ENCODE results near the gene MSRB1.
A peak's percentile ranks its signal among the peaks of the same experiment; 100 is the strongest.
"Not testable (repeated sequence)": the region's sequence is repeated elsewhere in the genome, so short reads cannot be mapped to it uniquely, and the experiment has no call there.

The MSRB1 gene

DNA sequence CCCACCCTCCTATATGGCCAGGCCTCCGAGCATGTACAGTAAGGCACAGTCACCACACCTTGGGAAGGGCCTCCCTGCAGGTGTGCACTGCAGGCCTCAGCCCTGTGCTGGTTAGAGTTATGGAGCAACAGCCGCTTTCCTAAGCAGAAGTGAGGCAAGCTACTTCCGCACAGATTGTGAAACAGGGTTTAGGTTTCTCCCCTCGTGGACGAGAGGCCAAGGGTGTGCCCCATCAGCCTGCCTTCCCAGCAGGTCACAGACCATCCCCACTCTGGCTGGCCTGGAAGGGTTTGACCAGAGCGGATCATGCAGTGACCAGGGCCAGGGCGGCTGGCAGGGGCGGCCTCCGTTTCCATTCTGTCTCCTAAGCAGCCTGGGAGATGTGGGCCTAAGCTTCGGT is 4.7 kb downstream of the MSRB1 start:
- DNase-seq = no peak

DNA sequence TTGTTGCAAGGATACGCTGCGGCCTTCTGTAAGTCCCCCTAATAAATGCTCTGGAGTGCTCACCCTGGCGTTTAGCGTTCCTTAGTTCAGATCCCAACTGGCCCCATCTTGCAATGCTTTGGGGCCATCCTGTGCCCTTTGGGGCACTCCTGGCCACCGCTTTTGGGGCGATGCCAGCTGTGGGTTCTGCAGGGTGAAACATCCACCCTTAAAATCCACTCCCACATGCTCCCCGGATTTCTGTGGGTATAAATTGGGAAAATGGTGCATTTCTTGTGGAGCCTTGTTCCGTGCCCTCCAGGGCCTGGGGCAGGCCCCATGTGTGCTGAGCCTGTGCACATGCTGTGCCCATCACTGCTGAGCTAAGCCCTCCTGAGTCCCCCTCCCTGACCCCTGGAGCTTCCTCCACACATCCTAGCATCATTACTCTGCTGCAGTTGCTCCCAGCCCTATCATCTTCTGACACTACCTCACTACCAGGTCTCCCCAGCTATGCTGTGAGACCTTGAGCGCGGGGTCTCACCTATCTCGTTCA is 6.0 kb downstream of the MSRB1 start:
- DNase-seq = no peak

DNA sequence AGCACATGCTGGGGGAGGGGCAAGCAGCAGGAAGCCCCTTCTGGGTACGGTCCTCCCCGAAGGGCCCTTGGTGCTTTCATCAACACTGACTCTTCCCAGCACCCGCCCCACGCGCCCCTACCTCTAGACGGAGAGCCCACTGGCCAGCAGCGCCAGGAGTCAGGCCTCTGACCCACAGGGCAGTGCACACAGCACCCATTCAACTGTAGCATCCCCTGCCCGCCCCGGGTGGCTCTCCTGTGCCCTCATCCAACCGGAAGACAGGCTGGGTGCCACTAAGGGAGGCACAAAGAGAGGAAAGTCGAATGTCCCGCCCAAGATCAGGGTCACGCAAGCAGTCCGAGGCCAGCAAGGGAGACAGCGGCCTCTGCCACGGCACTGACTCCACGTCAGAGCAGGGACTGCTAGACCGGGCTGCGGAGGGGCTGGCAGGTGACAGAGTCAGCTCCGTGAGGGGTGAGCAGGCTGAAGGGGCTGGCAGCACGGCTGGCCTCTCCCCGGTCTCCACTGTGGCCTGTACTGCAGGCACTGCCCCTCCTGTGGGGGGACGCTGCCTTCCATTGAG is 9.8 kb downstream of the MSRB1 start:
- no peak for DNase-seq

DNA sequence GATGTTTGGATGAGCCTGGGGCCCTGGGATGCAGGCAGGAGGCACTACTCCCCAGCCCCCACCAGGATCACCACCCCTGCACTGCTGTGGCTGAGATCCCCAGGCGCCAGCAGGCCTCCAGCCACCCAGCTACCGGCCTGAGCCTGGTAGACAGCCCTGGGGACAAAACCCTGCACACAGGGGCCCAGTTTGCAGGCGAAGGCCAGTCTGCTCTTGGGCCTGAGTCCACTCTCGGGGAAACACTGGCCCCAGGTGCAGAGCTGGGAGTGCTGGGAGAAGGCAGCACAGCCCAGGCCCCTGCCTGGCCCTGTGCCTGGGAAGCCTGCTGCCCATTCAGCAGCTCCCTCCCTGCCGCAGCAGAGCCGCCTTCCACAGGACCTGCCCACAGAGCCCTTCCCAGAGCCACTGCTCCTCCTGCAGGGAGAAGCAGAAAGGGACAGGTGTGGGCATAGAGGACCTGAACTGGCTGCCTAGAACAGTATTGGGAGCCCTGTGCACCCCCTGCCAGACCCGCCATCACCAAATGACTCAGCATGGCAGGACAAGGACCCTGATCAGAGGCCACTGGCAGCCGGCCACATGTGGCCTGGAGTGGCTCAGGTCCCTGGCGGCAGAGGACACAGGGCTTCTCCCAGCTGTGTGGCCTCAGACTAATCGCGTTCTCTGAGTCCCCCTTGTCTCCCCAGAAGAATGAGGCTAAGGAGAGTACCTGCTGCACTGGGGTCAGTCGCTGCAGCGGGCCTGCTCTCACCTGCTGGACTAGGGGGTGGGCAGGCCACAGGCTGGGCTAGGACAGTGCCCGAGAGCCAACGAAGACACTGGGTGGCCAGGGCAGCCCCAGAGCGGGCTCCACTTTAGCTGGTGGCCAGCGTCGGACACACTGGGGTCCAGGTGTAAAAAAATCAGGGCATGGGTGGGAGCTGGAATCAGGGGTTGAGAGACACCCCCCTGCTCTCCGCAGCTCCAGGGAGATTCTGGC is 10.7 kb downstream of the MSRB1 start:
- no peak for DNase-seq

DNA sequence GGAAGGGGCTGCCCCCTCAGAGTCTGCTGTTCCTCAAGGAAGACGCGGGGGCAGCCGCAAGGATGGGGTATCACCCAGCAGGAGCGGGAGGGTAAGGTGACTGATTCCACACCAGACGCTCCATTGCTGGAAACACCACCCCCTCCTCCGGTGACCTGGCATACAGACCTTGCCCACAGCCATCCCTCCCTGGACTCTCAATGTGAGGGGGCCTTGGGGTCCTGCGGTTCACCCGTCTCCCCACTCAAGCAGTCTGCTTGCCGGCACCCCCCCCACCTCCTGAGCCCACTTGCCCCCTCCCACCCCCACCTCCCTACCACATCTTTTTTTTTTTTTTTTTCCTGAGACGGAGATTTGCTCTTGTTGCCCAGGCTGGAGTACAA is 12.7 kb downstream of the MSRB1 start:
- DNase-seq = no peak

- DNase-seq = peak; percentile 87
Measured at GRCh38 chr16:1929578-1930337, 13.2 kb downstream of the MSRB1 start.

DNA sequence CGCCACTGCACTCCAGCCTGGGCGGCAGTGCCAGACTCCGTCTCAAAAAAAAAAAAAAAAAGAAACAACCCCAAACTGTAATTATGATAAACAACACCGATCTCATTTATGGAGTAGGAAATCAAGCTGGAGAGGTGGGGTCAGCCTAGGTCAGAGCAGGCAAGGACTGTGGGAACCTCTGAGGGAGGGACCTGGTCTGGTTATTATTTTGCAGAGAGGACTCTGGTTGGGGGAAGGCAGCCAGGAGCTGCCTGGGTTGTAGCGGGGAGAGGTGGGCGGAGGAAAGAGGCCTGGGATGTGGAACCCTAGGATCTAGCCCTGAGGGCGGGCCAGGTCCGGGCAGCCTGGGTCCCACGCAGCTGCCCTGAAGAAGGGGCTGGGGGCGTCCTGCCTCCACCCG is 13.9 kb downstream of the MSRB1 start:
- no peak for DNase-seq

- no peak for DNase-seq
Measured at GRCh38 chr16:1926271-1926670, 16.7 kb downstream of the MSRB1 start.

- no peak for DNase-seq
Measured at GRCh38 chr16:1924095-1924494, 18.9 kb downstream of the MSRB1 start.

GRCh38 chr16:1923299-1924034 is 19.5 kb downstream of the MSRB1 start:
- no peak for DNase-seq

DNA sequence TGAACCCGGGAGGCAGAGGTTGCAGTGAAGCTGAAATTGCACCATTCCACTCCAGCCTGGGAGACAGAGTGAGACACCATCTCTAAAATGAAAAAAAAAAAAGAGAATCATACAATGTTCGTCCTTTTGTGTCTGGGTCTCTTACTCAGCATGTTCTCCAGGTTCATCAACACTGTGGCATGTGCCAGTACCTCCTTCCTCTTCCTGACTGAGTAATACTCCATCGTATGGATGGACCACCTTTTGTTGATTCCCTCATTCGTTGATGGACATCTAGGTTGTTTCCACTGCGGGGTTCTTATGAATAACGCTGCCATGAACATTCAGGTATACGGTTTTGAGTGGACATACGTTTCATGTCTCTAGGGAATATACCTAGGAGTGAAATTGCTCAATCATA is 20.6 kb downstream of the MSRB1 start:
- DNase-seq = no peak

GRCh38 chr16:1920727-1921171 is 22.2 kb downstream of the MSRB1 start:
- DNase-seq = no peak

GRCh38 chr16:1920122-1920521 is 22.9 kb downstream of the MSRB1 start:
- DNase-seq = not testable (repeated sequence)

DNA sequence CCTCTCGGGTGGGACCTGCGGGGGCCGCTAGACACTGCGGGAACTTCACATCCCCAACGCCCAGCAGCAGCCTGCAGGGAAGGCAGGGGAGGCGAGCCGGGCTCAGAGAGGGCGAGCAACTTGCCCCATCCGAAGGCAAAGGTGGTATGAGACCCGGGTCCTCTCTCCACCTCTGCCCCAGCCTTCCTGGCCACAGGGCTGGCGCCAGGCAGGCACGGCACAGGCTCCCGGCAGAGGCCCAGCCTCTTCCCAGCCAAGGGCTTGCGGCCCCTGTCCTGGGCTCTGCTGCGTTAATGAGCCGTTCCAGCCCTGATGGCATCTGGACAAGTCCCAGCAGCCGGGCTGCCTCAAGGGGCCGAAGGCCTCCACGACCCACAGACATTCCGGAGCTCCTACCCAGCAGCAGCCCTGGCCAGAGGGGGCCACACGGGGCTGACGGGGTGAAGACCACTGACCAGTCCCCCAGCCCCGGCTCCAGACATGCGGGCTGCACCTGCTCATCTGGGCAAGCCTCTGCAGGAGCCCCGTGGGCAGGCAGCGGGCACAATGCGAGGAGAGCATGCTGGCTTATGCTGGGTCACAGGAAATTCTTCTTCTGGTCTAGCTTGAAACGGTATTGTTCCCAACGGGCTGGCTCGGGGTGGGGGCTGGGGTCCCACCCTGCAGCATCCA is 23.5 kb downstream of the MSRB1 start:
- DNase-seq = no peak

GRCh38 chr16:1918351-1919326 is 24.4 kb downstream of the MSRB1 start, which contains the start of gene HS3ST6:
TSS of gene HS3ST6 (minus strand) at chr16:1918415. CDS start at chr16:1918323, 92 bp downstream.
- DNase-seq = no peak

GRCh38 chr16:1917665-1918350 is 25.2 kb downstream of the MSRB1 start:
- DNase-seq = no peak

DNA sequence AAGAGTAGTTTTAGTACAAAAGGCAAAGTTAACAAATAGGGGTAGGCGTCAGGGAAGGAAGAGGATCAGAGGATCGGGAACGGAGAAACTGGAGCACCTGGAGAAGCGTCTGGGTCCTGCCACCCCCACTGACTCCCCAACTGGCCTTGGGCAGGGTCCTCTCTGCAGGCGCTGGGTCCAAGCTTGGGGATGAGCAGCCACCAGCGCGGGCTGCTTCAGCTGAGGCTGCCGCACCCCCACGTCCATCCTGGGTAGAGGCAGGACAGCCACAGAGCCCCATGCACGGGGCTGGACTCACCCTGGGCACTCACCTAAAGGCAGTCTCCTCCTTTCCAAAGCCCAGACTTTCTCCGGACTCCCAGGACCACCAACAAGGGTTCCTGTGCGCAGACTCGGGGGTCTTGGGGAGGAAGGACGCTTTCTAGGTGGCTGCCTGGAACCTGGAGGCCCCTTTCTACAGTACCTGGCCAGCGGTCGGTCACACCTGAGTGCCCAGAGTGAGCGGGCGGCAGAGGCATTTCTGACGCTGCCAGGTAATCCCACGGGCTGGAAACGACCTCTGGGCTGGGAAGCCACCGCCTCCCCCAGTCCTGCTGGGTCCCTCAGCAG is 25.8 kb downstream of the MSRB1 start:
- no peak for DNase-seq

DNA sequence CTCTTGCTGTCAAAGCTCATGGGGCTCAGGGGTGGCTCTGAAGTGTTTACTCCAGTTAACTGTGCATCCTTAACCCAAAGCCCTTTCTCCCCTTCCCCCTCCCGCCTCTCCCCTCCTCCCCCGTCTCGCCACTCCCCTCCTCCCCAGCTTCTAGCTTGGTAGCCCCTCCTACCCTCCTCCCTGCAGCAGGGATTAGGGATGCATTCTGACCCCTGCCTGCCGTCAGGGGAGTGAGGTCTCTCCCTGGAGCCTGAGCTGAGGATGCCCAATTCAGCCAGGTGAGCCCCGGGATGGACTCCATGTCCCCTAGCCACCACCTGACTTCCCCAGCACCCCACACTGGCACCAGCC is 26.4 kb downstream of the MSRB1 start:
- DNase-seq = no peak
